ENCODE results near the gene NXPE4.
"Not testable (repeated sequence)": the region's sequence is repeated elsewhere in the genome, so short reads cannot be mapped to it uniquely, and the experiment has no call there.

The NXPE4 gene

GRCh38 chr11:114610550-114610949 is 15.0 kb upstream of the NXPE4 start:
- no peak for DNase-seq (ENCODE audit: low read depth in 2 of 2)

- DNase-seq (ENCODE audit: low read depth in 2 of 2), result no peak
Measured at GRCh38 chr11:114609429-114609828, 13.8 kb upstream of the NXPE4 start.

GRCh38 chr11:114608605-114609004 is 13.0 kb upstream of the NXPE4 start:
- not testable (repeated sequence) for DNase-seq (ENCODE audit: low read depth in 2 of 2)

GRCh38 chr11:114607753-114608459 is 12.3 kb upstream of the NXPE4 start:
- no peak for DNase-seq (ENCODE audit: low read depth in 2 of 2)

- not testable (repeated sequence) for DNase-seq (ENCODE audit: low read depth in 2 of 2)
Measured at GRCh38 chr11:114606802-114607075, 11.2 kb upstream of the NXPE4 start.

- DNase-seq (ENCODE audit: low read depth in 2 of 2), result no peak
Measured at GRCh38 chr11:114606003-114606801, 10.6 kb upstream of the NXPE4 start.

- DNase-seq (ENCODE audit: low read depth in 2 of 2), result no peak
Measured at GRCh38 chr11:114605370-114605769, 9.8 kb upstream of the NXPE4 start.

GRCh38 chr11:114604886-114605285 is 9.3 kb upstream of the NXPE4 start:
- no peak for DNase-seq (ENCODE audit: low read depth in 2 of 2)

GRCh38 chr11:114604179-114604813 is 8.7 kb upstream of the NXPE4 start:
- no peak for DNase-seq (ENCODE audit: low read depth in 2 of 2)

- DNase-seq (ENCODE audit: low read depth in 2 of 2), result not testable (repeated sequence)
Measured at GRCh38 chr11:114603151-114603550, 7.6 kb upstream of the NXPE4 start.

- no peak for DNase-seq (ENCODE audit: low read depth in 2 of 2)
Measured at GRCh38 chr11:114598461-114598860, 2.9 kb upstream of the NXPE4 start.

- DNase-seq (ENCODE audit: low read depth in 2 of 2), result no peak
Measured at GRCh38 chr11:114596175-114596919, 761 bp upstream of the NXPE4 start.

GRCh38 chr11:114594703-114595102 is 883 bp downstream of the NXPE4 start:
- no peak for DNase-seq (ENCODE audit: low read depth in 2 of 2)

- DNase-seq (ENCODE audit: low read depth in 2 of 2), result no peak
Measured at GRCh38 chr11:114587398-114587953, 8.1 kb downstream of the NXPE4 start.

- DNase-seq (ENCODE audit: low read depth in 2 of 2), result no peak
Measured at GRCh38 chr11:114586797-114587196, 8.8 kb downstream of the NXPE4 start.

GRCh38 chr11:114571712-114572111 is 23.9 kb downstream of the NXPE4 start:
- no peak for DNase-seq (ENCODE audit: low read depth in 2 of 2)

GRCh38 chr11:114569801-114570200 is 25.8 kb downstream of the NXPE4 start:
- no peak for DNase-seq (ENCODE audit: low read depth in 2 of 2)

GRCh38 chr11:114566276-114566675 is 29.3 kb downstream of the NXPE4 start:
- no peak for DNase-seq (ENCODE audit: low read depth in 2 of 2)

- DNase-seq (ENCODE audit: low read depth in 2 of 2), result no peak
Measured at GRCh38 chr11:114564831-114565230, 30.8 kb downstream of the NXPE4 start.

GRCh38 chr11:114563077-114563476 is 32.5 kb downstream of the NXPE4 start:
- DNase-seq (ENCODE audit: low read depth in 2 of 2), result no peak

- no peak for DNase-seq (ENCODE audit: low read depth in 2 of 2)
Measured at GRCh38 chr11:114562166-114562916, 33.2 kb downstream of the NXPE4 start.
